ENCODE measurements around the gene ZCCHC24. TPM values are rescaled to one million over a fixed set of nuclear protein-coding genes. Genes with fewer than 3 reads are reported as not detected.

The ZCCHC24 gene
- polyA plus RNA-seq, 3 donors: 3.9 to 5.0 (median 4.0) TPM

- no peak overlapping the region for H3K27ac ChIP-seq (ENCODE audit: low read depth in 1 of 2, low read length in 2 of 2)
- Mint-ChIP-seq H3K4me3 (no peak overlapping the region), H3K36me3 (peaks cover 0 to 2% of the 10 kb centered on the region in 2 donors), H3K9me3 (peaks cover 0 to 17% (median 6%) of the 10 kb centered on the region in 7 donors), H3K4me1 (no peaks in the 10 kb centered on the region), H3K27ac (peak overlapping the region in 1 of 7 donors; percentile 9), H3K27me3 (ENCODE audit: low read depth in 3 of 3) (peaks cover 3 to 5% (median 3%) of the 10 kb centered on the region in 3 donors)
- no peak overlapping the region for H2AFZ ChIP-seq (ENCODE audit: insufficient read depth, low read depth, low read length, poor library complexity, severe bottlenecking)
- TF ChIP-seq CTCF (IDR thresholded peaks at IDR 0.05): no peak
- intact Hi-C loops (cut with micrococcal nuclease): no loop called here
- H3K79me2 ChIP-seq (ENCODE audit: insufficient read depth, low read length): no peaks in the 10 kb centered on the region
- no peak overlapping the region for H3K4me3 ChIP-seq (replicated peaks in 1 of 3; ENCODE audit: low read depth in 2 of 3, low read length in 3 of 3)
- H3K27me3 ChIP-seq (ENCODE audit: control insufficient read depth in 2 of 2, insufficient read depth in 2 of 2, low read length in 2 of 2): no peaks in the 10 kb centered on the region
- H3K36me3 ChIP-seq (replicated peaks in 1 of 2; ENCODE audit: control insufficient read depth in 1 of 2, insufficient read depth in 2 of 2, low read length in 2 of 2): no peaks in the 10 kb centered on the region
- H3K9me3 ChIP-seq (replicated peaks in 1 of 2; ENCODE audit: control insufficient read depth in 1 of 2, insufficient read depth in 1 of 2, low read length in 2 of 2): no peaks in the 10 kb centered on the region
- H4K20me1 ChIP-seq (ENCODE audit: insufficient read depth, low read length): no peaks in the 10 kb centered on the region
- no peak overlapping the region for H3K4me2 ChIP-seq (replicated peaks; ENCODE audit: extremely low read depth, low read length, poor library complexity, severe bottlenecking)
- H3K9ac ChIP-seq (ENCODE audit: insufficient read depth, low read length, poor library complexity, severe bottlenecking): no peak overlapping the region
- WGBS (ENCODE audit: insufficient coverage): 100% methylated on average over 1 of the region's 6 CpGs
- no peak for DNase-seq
- no peaks in the 10 kb centered on the region for H3K4me1 ChIP-seq (ENCODE audit: control insufficient read depth in 1 of 2, insufficient read depth in 2 of 2, low read length in 2 of 2)
Measured at GRCh38 chr10:79367426-79368189, 77.8 kb downstream of the ZCCHC24 start.

GRCh38 chr10:79361726-79362397 lies 83.6 kb downstream of the ZCCHC24 start:
- H3K4me1 ChIP-seq (ENCODE audit: control insufficient read depth in 1 of 2, insufficient read depth in 2 of 2, low read length in 2 of 2): peaks cover 0 to under 1% of the 10 kb centered on the region in 2 donors
- Mint-ChIP-seq H3K27me3 (ENCODE audit: low read depth in 3 of 3) (peaks cover 3 to 9% (median 4%) of the 10 kb centered on the region in 3 donors), H3K4me1 (peaks cover 11% of the 10 kb centered on the region), H3K27ac (no peak overlapping the region), H3K9me3 (peaks cover 0 to 3% (median 0%) of the 10 kb centered on the region in 7 donors), H3K36me3 (peaks cover 11 to 14% of the 10 kb centered on the region in 2 donors), H3K4me3 (no peak overlapping the region)
- no peaks in the 10 kb centered on the region for H3K9me3 ChIP-seq (replicated peaks in 1 of 2; ENCODE audit: control insufficient read depth in 1 of 2, insufficient read depth in 1 of 2, low read length in 2 of 2)
- H3K27me3 ChIP-seq (ENCODE audit: control insufficient read depth in 2 of 2, insufficient read depth in 2 of 2, low read length in 2 of 2): no peaks in the 10 kb centered on the region
- no peak overlapping the region for H3K4me3 ChIP-seq (replicated peaks in 1 of 3; ENCODE audit: low read depth in 2 of 3, low read length in 3 of 3)
- no peak overlapping the region for H3K4me2 ChIP-seq (replicated peaks; ENCODE audit: extremely low read depth, low read length, poor library complexity, severe bottlenecking)
- peaks cover 4% of the 10 kb centered on the region for H4K20me1 ChIP-seq (ENCODE audit: insufficient read depth, low read length)
- no peak for DNase-seq
- intact Hi-C loops (cut with micrococcal nuclease): no loop called here
- no peak overlapping the region for H2AFZ ChIP-seq (ENCODE audit: insufficient read depth, low read depth, low read length, poor library complexity, severe bottlenecking)
- no CpG with 5 or more reads among the region's 4 CpGs for WGBS (ENCODE audit: insufficient coverage)
- no peaks in the 10 kb centered on the region for H3K79me2 ChIP-seq (ENCODE audit: insufficient read depth, low read length)
- H3K36me3 ChIP-seq (replicated peaks in 1 of 2; ENCODE audit: control insufficient read depth in 1 of 2, insufficient read depth in 2 of 2, low read length in 2 of 2): peaks cover 0 to 3% of the 10 kb centered on the region in 2 donors
- no peak overlapping the region for H3K9ac ChIP-seq (ENCODE audit: insufficient read depth, low read length, poor library complexity, severe bottlenecking)
- no peak overlapping the region for H3K27ac ChIP-seq (ENCODE audit: low read depth in 1 of 2, low read length in 2 of 2)
- no peak for TF ChIP-seq CTCF (IDR thresholded peaks at IDR 0.05)

Data from CD14-positive monocyte (primary cell).